ENCODE data around the gene TNFSF13. TPM values are rescaled to one million over a fixed set of nuclear protein-coding genes. Genes with fewer than 3 reads are reported as not detected.

Gene TNFSF13
- total RNA-seq, 4 donors from 2014 or later: 9.6 to 26.6 (median 15.5) TPM

DNA sequence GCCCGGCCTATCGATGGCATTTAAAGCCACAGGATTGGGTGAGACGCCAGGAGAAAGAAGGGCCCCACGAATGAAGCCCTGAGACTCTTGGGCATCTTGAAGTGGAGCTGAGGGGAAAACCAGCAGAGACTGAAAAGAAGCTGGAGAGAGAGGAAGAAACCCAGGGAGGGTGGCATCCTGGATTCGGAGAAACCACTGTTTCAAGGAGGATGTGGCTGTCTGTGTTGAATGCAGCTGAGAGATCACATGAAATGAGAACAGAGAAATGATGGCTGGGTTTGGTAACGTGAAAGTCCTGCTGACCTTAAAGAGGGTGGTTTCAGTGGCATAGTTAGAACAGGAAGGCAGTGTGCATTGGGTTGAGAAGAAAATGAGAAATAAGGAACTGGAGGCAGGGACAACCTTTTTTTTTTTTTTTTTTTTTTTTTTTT is 5.9 kb upstream of the TNFSF13 start:
- peaks cover 31% of the 10 kb centered on the region for H3K4me1 ChIP-seq
- H3K27ac ChIP-seq: no peak overlapping the region
- 77% methylated on average over 6 of the region's 6 CpGs for WGBS

GRCh38 chr17:7553356-7553755 is 5.2 kb upstream of the TNFSF13 start:
- no peaks in the 10 kb centered on the region for H3K27me3 ChIP-seq
- no peak for DNase-seq (ENCODE audit: low spot score in 2 of 2)
- H3K4me1 ChIP-seq: peaks cover 34% of the 10 kb centered on the region
- WGBS: 88% methylated on average over 1 of the region's 1 CpG
- H3K36me3 ChIP-seq: peaks cover 9% of the 10 kb centered on the region
- H3K27ac ChIP-seq: no peak overlapping the region
- TF ChIP-seq POLR2A (IDR thresholded peaks at IDR 0.05): no peak
- no peak for TF ChIP-seq POLR2AphosphoS5 (IDR thresholded peaks at IDR 0.05)
- no peak for TF ChIP-seq CTCF (IDR thresholded peaks at IDR 0.05)
- no peak for TF ChIP-seq EP300 (IDR thresholded peaks at IDR 0.05)
- no peaks in the 10 kb centered on the region for H3K9me3 ChIP-seq
- H3K4me3 ChIP-seq: no peak overlapping the region

More for the DNA sequence above, 5.9 kb upstream of the TNFSF13 start:
- Histone ChIP-seq H3K36me3 (peaks cover 9% of the 10 kb centered on the region), H3K27me3 (no peaks in the 10 kb centered on the region), H3K9me3 (no peaks in the 10 kb centered on the region), H3K4me3 (no peak overlapping the region)
- no peak for DNase-seq (ENCODE audit: low spot score in 2 of 2)
- no peak for TF ChIP-seq POLR2AphosphoS5 (IDR thresholded peaks at IDR 0.05)
- no peak for TF ChIP-seq CTCF (IDR thresholded peaks at IDR 0.05)
- no peak for TF ChIP-seq POLR2A (IDR thresholded peaks at IDR 0.05)
- TF ChIP-seq EP300 (IDR thresholded peaks at IDR 0.05): no peak

DNA sequence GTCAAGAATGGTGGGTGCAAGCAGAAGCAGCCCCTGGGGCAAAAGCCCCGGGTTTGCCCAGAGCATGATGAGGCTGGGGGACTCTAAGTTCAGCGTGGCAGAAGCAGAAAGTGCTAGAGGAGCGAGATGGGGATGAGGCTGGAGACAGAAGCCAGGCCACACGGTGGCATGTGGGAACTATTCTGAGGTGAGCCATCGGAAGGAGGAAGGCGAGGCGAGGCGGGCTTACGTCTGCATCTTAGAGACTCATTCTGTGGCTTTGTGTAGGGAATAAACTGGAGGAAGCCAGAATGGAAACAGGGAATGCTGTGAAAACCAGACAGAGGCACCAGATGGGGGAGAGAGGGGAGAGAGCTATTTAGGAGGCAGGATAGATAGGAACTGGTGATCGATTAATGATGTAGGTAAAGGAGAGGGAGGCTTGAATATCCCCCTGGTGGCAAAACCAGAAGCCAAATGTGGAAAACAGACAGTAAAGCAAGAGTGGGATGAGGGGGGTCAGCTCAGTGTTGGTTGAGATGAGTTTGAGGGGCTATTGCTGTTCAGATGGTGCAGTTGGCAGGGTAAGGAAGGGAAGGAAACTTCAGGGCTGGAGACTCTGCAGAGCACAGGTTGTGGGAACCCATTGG is 3.1 kb upstream of the TNFSF13 start:
- Histone ChIP-seq H3K4me3 (no peak overlapping the region), H3K4me1 (peaks cover 35% of the 10 kb centered on the region), H3K27ac (no peak overlapping the region)

DNA sequence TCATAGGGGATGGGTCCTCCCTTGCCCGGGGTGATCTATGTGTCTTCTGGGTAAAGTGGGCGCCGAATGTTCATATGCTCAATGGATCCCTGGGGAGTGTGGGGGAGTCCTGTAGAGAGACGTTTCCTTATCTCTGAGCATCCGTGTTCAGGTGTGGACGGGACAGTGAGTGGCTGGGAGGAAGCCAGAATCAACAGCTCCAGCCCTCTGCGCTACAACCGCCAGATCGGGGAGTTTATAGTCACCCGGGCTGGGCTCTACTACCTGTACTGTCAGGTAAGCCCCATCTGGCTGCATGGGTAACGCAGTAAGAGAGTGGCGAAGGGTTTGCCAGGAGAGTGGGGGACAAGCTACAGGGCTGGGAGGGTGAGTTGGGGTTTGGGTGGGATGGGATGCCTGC is 1.9 kb upstream of the TNFSF13 start:
- H3K36me3 ChIP-seq: no peaks in the 10 kb centered on the region
- no peak for DNase-seq (ENCODE audit: low spot score in 2 of 2)
- 78% methylated on average over 12 of the region's 12 CpGs for WGBS

More for the DNA sequence above, 3.1 kb upstream of the TNFSF13 start:
- TF ChIP-seq POLR2AphosphoS5 (IDR thresholded peaks at IDR 0.05) (no peak), CTCF (IDR thresholded peaks at IDR 0.05) (no peak), POLR2A (IDR thresholded peaks at IDR 0.05) (no peak), EP300 (IDR thresholded peaks at IDR 0.05) (no peak)
- no peaks in the 10 kb centered on the region for H3K27me3 ChIP-seq
- DNase-seq (ENCODE audit: low spot score in 2 of 2): no peak
- no peaks in the 10 kb centered on the region for H3K9me3 ChIP-seq
- H3K36me3 ChIP-seq: peaks cover 9% of the 10 kb centered on the region
- 58% methylated on average over 10 of the region's 10 CpGs for WGBS

More for the DNA sequence above, 1.9 kb upstream of the TNFSF13 start:
- TF ChIP-seq POLR2A (IDR thresholded peaks at IDR 0.05): no peak
- no peak for TF ChIP-seq POLR2AphosphoS5 (IDR thresholded peaks at IDR 0.05)
- TF ChIP-seq CTCF (IDR thresholded peaks at IDR 0.05): no peak
- TF ChIP-seq EP300 (IDR thresholded peaks at IDR 0.05): no peak
- H3K27ac ChIP-seq: no peak overlapping the region
- no peaks in the 10 kb centered on the region for H3K27me3 ChIP-seq
- H3K9me3 ChIP-seq: no peaks in the 10 kb centered on the region
- no peak overlapping the region for H3K4me3 ChIP-seq
- H3K4me1 ChIP-seq: peaks cover 40% of the 10 kb centered on the region

Measured in suprapubic skin (tissue), 4 donors.